IMR-90 (cell line): ENCODE data around the gene ABCE1. TPM values are rescaled to one million over a fixed set of nuclear protein-coding genes. Genes with fewer than 3 reads are reported as not detected.

Experiments used
- ATAC-seq: fragments of 200-7000 bp; cut with Tn5 transposase; 2 replicates; pipeline ENCODE4 v1.9.1; 2020; ENCODE audit warnings: low read depth, mild to moderate bottlenecking, moderate library complexity
- BruUV-seq: library from RNA; stranded (reverse); fragments of 400-500 nt; replicated peaks from 2 replicates; lab custom pipeline; 2021; lab: Mats Ljungman, UMichigan
- CTCF ChIA-PET: fragments of 300-600 bp; formaldehyde crosslinking; extraction: SDS; loops from one replicate; lab custom pipeline; 2021; ENCODE audit warnings: antibody characterized with exemption; lab: Yijun Ruan, JAX
- POLR2A ChIA-PET: fragments of 300-600 bp; sonication (Branson Sonifier 250); formaldehyde crosslinking; loops from one replicate; lab custom pipeline; 2022; ENCODE audit warnings: antibody characterized with exemption; ENCODE audit not compliant: unreplicated experiment; lab: Charles Lee
- DNase-seq: peaks from one replicate; pipeline ENCODE4 v3.0.0; 2013
- H2AFZ ChIP-seq: replicated peaks from 2 replicates; pipeline ENCODE3; 2013; ENCODE audit warnings: low read length, mild to moderate bottlenecking; ENCODE audit not compliant: poor library complexity
- H2AK5ac ChIP-seq: 2 replicates; pipeline ENCODE4 v1.6.1; 2013; ENCODE audit warnings: low read depth, low read length, inconsistent platforms
- H2AK9ac ChIP-seq: replicated peaks from 2 replicates; pipeline ENCODE3; 2013; ENCODE audit warnings: mild to moderate bottlenecking, low read depth, low read length, moderate library complexity; ENCODE audit not compliant: poor library complexity
- H2BK120ac ChIP-seq: 2 replicates; pipeline ENCODE4 v1.6.1; 2013; ENCODE audit warnings: low read depth, low read length, inconsistent platforms
- H2BK15ac ChIP-seq: 3 replicates; pipeline ENCODE4 v1.6.1; 2013; ENCODE audit warnings: low read depth, low read length, inconsistent platforms
- H2BK20ac ChIP-seq: 2 replicates; pipeline ENCODE4 v1.6.1; 2013; ENCODE audit warnings: low read depth, mild to moderate bottlenecking, inconsistent platforms, low read length, moderate library complexity
- H2BK5ac ChIP-seq: 2 replicates; pipeline ENCODE4 v1.6.1; 2013; ENCODE audit warnings: mild to moderate bottlenecking, low read depth, low read length, inconsistent platforms; ENCODE audit not compliant: poor library complexity, severe bottlenecking
- H3K14ac ChIP-seq: replicated peaks from 2 replicates; pipeline ENCODE4 v1.6.1; 2013; ENCODE audit warnings: low read depth, low read length, inconsistent platforms
- H3K18ac ChIP-seq: 2 replicates; pipeline ENCODE4 v1.6.1; 2013; ENCODE audit warnings: low read depth, low read length, control low read depth
- H3K23ac ChIP-seq: 2 replicates; pipeline ENCODE4 v1.6.1; 2013; ENCODE audit warnings: low read depth, low read length, inconsistent platforms
- H3K27ac ChIP-seq: 2 replicates; pipeline ENCODE4 v1.5.1; 2013; ENCODE audit warnings: mild to moderate bottlenecking, control low read depth, low read length; ENCODE audit not compliant: insufficient read depth
- H3K27me3 ChIP-seq: 2 replicates; pipeline ENCODE4 v1.6.1; 2013; ENCODE audit warnings: low read length; ENCODE audit not compliant: control insufficient read depth, insufficient read depth
- H3K36me3 ChIP-seq: 2 replicates; pipeline ENCODE4 v1.6.1; 2013; ENCODE audit warnings: low read length, mixed read lengths; ENCODE audit not compliant: control insufficient read depth, insufficient read depth
- H3K4ac ChIP-seq: 2 replicates; pipeline ENCODE4 v1.6.1; 2013; ENCODE audit warnings: low read depth, low read length, inconsistent platforms
- H3K4me1 ChIP-seq: 2 replicates; pipeline ENCODE4 v1.6.1; 2013; ENCODE audit warnings: low read length, mixed read lengths; ENCODE audit not compliant: control insufficient read depth, insufficient read depth
- H3K4me2 ChIP-seq: 2 replicates; pipeline ENCODE4 v1.6.1; 2013; ENCODE audit warnings: low read depth, mild to moderate bottlenecking, control low read depth, low read length, moderate library complexity
- H3K4me3 ChIP-seq: 2 replicates; pipeline ENCODE4 v1.5.1; 2013; ENCODE audit warnings: low read depth, mild to moderate bottlenecking, control low read depth, low read length, moderate library complexity; ENCODE audit not compliant: insufficient read depth
- H3K56ac ChIP-seq: 2 replicates; pipeline ENCODE4 v1.6.1; 2013; ENCODE audit warnings: low read length, inconsistent platforms; ENCODE audit not compliant: insufficient read depth; ENCODE audit errors: extremely low read depth
- H3K79me1 ChIP-seq, 2 experiments: 2 replicates each; pipeline ENCODE4 v1.6.1; 2013; ENCODE audit warnings: low read length in 2 of 2, inconsistent platforms in 1 of 2, low read depth in 1 of 2
- H3K9ac ChIP-seq: 2 replicates; pipeline ENCODE4 v1.6.1; 2013; ENCODE audit warnings: low read depth, low read length, control low read depth
- H3K9me1 ChIP-seq: 2 replicates; pipeline ENCODE4 v1.6.1; 2013; ENCODE audit warnings: low read length, inconsistent platforms; ENCODE audit not compliant: insufficient read depth
- H3K9me3 ChIP-seq: 2 replicates; pipeline ENCODE4 v1.6.1; 2013; ENCODE audit warnings: low read length; ENCODE audit not compliant: control insufficient read depth, insufficient read depth
- H4K20me1 ChIP-seq: 2 replicates; pipeline ENCODE4 v1.6.1; 2013; ENCODE audit warnings: low read length, inconsistent platforms; ENCODE audit not compliant: insufficient read depth
- H4K5ac ChIP-seq: 2 replicates; pipeline ENCODE4 v1.6.1; 2013; ENCODE audit warnings: mild to moderate bottlenecking, low read depth, low read length, control low read depth
- H4K8ac ChIP-seq, 2 experiments: 2 replicates each; pipeline ENCODE4 v1.6.1; 2013; ENCODE audit warnings: low read depth in 2 of 2, low read length in 2 of 2, control low read depth in 1 of 2, inconsistent platforms in 1 of 2
- H4K91ac ChIP-seq: 2 replicates; pipeline ENCODE4 v1.6.1; 2013; ENCODE audit warnings: low read depth, low read length, inconsistent platforms; ENCODE audit not compliant: insufficient read depth
- ELK1 ChIP-seq: fragments of 150-350 bp; IDR thresholded peaks from 2 replicates; pipeline ENCODE4 v1.6.1; 2016; ENCODE audit warnings: low read depth, mild to moderate bottlenecking, low read length, moderate library complexity, borderline replicate concordance
- FOS ChIP-seq: fragments of 150-350 bp; IDR thresholded peaks from 2 replicates; pipeline ENCODE4 v1.6.1; 2016; ENCODE audit warnings: low read depth, low read length
- MAFK ChIP-seq: IDR thresholded peaks from 2 replicates; pipeline ENCODE4 v1.6.1; 2012; ENCODE audit warnings: low read depth, low read length, improper control_type of control experiment
- MXI1 ChIP-seq: IDR thresholded peaks from 2 replicates; pipeline ENCODE4 v1.6.1; 2012; ENCODE audit warnings: low read depth, mild to moderate bottlenecking, low read length, moderate library complexity, borderline replicate concordance
- POLR2A ChIP-seq: IDR thresholded peaks from 2 replicates; pipeline ENCODE4 v1.6.1; 2012; ENCODE audit warnings: mild to moderate bottlenecking, low read depth, low read length
- SMC3 ChIP-seq: fragments of 150-350 bp; IDR thresholded peaks from 2 replicates; pipeline ENCODE4 v1.6.1; 2016; ENCODE audit warnings: low read depth, mild to moderate bottlenecking, antibody characterized with exemption, low read length, moderate library complexity
- WGBS, 2 experiments: methylation state at CpG; one replicate each; pipeline versions ENCODE4 v1.1.5 to v1.1.7; 2013; ENCODE audit warnings: missing lambda C conversion rate in 2 of 2; ENCODE audit not compliant: insufficient read length in 1 of 2; ENCODE audit errors: extremely low coverage in 2 of 2; 5-methylcytosine and 5-hydroxymethylcytosine counted together
- dilution Hi-C: fragments of 300-500 bp; cut with HindIII; formaldehyde crosslinking; loops from one replicate; pipeline ENCODE4 v1.14.3; 2018; ENCODE audit warnings: low sequenced_read_pairs; ENCODE audit not compliant: unreplicated experiment
- in situ Hi-C: fragments of 300-500 bp; cut with MboI; formaldehyde crosslinking; loops from 3 replicates; pipeline ENCODE4 v1.14.3; 2019; ENCODE audit warnings: low sequenced_read_pairs, inconsistent platforms, mixed read lengths
- intact Hi-C: fragments of 100-400 bp; cut with micrococcal nuclease; formaldehyde crosslinking; loops from 2 replicates; pipeline ENCODE4 v1.10.0; 2022
- polyA plus RNA-seq, 3 experiments: library from polyadenylated mRNA; depleted of rRNA; stranded (reverse); fragments of >200 nt; gene quantifications; 2 replicates each; pipeline ENCODE4 v1.2.3, GENCODE V29; 2012; ENCODE audit warnings: low replicate concordance in 1 of 3
- total RNA-seq: library from RNA; depleted of rRNA; stranded (reverse); fragments of >200 nt; gene quantifications from 2 replicates; pipeline ENCODE4 v1.2.3, GENCODE V29; 2012

The ABCE1 gene
- total and polyA plus RNA-seq, 2 of the 4 experiments (the other 2 are of a cell fraction) = 54.5 to 219 TPM

GRCh38 chr4:145168581-145169187, 70.6 kb downstream of the ABCE1 start:
- Histone ChIP-seq H4K91ac (no peak overlapping the region), H4K20me1 (no peaks in the 10 kb centered on the region; the same call in 1 of the 2 replicates), H3K18ac (no peak overlapping the region), H3K56ac (no peak overlapping the region), H3K36me3 (peaks cover 9% of the 10 kb centered on the region), H4K5ac (no peak overlapping the region), H3K9ac (no peak overlapping the region), H3K4me3 (no peak overlapping the region), H2BK5ac (no peak overlapping the region), H3K79me1 (peaks cover 17 to 28% of the 10 kb centered on the region in 2 experiments), H2AK9ac (no peak overlapping the region), H4K8ac (no peak overlapping the region), H3K9me3 (no peaks in the 10 kb centered on the region), H2BK20ac (no peak overlapping the region), H2BK15ac (no peak overlapping the region), H2BK120ac (no peak overlapping the region), H3K27me3 (no peaks in the 10 kb centered on the region), H3K4me2 (no peak overlapping the region), H3K14ac (no peak overlapping the region), H3K4ac (no peak overlapping the region), H3K4me1 (peaks cover 6% of the 10 kb centered on the region), H2AFZ (no peak overlapping the region), H3K9me1 (peaks cover 8% of the 10 kb centered on the region; the same call in 1 of the 2 replicates), H3K27ac (no peak overlapping the region), H2AK5ac (no peak overlapping the region), H3K23ac (no peak overlapping the region)
- intact Hi-C loops = no loop called here
- no CpG with 5 or more reads among the region's 2 CpGs for WGBS, 2 experiments
- in situ Hi-C loops = no loop called here
- no peak for ATAC-seq
- POLR2A ChIA-PET = no interaction called here
- CTCF ChIA-PET = no interaction called here
- dilution Hi-C loops = no loop called here
- TF ChIP-seq SMC3 = no peak
- TF ChIP-seq ELK1 = no peak
- TF ChIP-seq MAFK = no peak
- no peak for TF ChIP-seq POLR2A
- TF ChIP-seq MXI1 = no peak
- TF ChIP-seq FOS = no peak
- DNase-seq = no peak
- BruUV-seq = no TSS peak
